ENCODE measurements around the gene MACF1.
"Not testable (repeated sequence)": the region's sequence is repeated elsewhere in the genome, so short reads cannot be mapped to it uniquely, and the experiment has no call there.

Gene MACF1

DNA sequence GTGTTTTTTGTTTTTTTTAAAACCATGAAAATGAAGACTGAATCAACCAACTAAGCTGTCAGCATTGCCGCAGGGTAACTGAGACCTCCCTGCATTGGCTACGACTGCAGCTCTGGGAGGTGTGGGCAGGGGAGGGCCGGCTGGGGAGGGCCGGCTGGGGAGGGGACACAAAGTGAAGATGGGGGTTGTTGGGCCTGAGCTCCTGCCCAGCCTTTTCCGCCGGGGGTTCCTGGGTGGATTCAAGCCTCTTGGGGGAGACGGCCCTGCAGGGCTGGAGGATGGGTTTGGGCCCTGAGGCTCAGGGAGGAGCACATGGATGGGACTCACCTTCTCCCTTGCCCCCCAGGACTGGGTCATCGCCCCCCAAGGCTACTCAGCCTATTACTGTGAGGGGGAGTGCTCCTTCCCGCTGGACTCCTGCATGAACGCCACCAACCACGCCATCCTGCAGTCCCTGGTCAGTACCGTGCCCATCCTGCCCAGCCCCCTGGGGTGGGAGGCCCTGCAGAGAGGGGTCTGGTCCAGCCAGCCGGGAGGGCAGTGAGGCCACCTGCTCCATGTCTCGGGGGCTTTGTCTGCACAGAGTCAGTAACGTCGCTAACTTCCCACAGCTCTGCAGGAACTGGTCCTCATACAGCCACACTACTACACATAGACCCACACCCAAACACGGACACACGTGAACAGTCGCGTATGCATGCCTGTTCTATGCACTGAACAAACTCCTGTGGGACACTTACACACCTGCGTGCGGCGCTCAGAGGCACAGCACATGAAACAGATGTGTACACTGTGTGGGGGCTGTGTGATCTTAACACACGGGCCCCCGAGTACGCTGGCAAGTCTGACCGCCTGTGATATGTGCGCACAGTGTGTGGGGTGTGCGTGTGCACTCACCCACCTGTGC, 318.4 kb downstream of the MACF1 start:
- no peak for DNase-seq

GRCh38 chr1:39524171-39524570, 319.7 kb downstream of the MACF1 start:
- DNase-seq = no peak

GRCh38 chr1:39524591-39525365, 320.3 kb downstream of the MACF1 start:
- no peak for DNase-seq

GRCh38 chr1:39525366-39526165, 321.1 kb downstream of the MACF1 start:
- no peak for DNase-seq

GRCh38 chr1:39526466-39527189, 322.1 kb downstream of the MACF1 start:
- no peak for DNase-seq

DNA sequence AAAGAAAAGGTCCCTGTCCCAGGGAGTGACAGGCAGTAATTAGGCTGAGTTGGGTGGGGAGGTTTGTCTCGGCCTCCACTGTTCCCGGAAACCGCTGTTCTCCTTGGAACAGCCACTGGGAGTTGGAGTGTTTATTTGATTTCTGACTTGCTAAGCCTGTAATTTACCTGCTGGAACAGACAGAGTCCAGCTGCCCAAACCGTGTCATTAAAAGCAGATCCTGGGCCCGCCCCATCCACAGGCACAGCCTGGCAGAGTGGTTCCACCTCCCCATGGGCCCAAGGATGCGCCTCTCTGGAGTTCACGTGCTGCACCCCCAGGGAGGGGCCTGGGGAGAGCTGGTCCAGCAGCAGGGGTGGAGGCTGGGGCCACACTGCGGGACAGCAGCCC, 322.7 kb downstream of the MACF1 start:
- not testable (repeated sequence) for DNase-seq

DNA sequence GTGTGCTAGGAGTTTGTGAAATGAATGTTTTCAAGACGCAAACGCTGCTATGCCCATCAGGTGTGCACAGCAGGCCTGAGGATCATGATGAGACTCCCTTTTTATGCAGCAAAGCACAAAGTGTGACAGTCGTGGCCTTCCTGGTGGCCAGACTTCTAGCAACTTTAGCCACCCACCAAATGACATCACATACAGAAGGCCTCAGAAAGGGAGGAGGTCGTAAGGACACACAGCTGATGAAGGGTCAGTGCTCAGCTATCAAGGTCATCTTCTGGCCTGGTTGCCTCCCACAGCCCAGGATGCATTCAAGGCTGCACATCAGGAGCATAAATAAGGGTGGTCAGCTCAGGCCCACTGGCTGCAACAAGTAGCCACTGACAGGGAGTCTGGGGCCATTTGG, 323.6 kb downstream of the MACF1 start:
- DNase-seq = no peak

DNA sequence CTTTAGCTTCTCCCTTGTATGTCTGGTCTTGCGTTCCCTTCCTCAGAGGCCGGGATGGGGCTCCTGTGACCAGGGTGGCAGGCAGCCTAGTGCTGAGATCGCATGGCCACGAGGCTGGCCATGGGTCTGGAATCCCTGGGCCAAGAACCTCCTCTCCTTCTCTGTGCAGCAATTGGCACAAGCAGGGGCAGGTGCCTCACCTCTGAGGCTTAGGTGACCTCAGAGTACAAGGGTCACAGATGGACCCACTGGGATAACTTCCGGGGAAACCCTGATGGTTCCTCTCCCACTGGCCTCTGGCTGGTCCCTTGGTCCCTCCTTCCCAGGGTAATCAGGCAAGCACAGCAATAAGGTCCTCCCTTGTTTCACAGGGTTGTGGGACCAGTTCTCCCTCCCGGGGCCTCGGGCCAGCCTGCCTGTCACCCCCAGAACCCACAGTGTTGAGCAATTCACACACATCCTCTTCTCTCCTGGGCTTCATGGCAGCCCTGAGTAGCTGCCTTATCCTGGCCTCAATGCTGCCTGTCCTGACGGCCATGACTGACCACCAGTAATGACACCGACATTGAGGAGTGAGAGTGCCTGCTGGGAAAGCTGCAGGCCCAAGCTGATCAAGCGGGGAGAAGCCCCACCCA, 325.5 kb downstream of the MACF1 start:
- DNase-seq = no peak

DNA sequence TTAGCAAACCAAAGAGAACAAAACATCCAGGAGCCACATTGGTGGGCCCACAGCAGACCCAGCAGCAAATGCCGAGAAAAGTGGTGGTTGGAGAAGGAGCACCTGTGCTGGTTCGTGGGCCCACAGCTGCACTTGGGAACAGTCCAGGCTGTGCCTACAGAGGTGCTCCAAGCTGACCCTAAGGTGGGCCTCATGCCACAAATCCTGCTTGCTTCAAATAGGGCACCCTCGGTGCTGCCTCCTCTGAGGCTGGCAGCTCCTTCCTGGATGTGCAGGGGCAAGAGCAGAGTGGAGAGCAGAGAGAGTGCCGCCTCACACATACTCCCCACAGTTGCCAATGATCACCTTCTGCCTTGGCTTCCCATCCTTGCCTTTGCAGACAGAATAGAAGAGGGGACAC, 327.0 kb downstream of the MACF1 start:
- DNase-seq = no peak

- no peak for DNase-seq
Measured at GRCh38 chr1:39533442-39533841, 328.9 kb downstream of the MACF1 start.
